SU-DHL-6 (cell line): Measurements from ENCODE around the gene PRSS27.

Experiments used
- EZH2phosphoT487 ChIP-seq: fragments of 200-600 bp; sonication (generic), shearing (Covaris generic); conservative IDR thresholded peaks from 2 replicates; pipeline ENCODE4 v1.6.1; 2018; ENCODE audit warnings: mild to moderate bottlenecking, antibody characterized with exemption, low read length, moderate library complexity, mixed read lengths
- TF ChIP-seq, protein P1 (sequence below): fragments of 200-600 bp; sonication (generic); IDR thresholded peaks from one replicate; pipeline ENCODE4 v1.5.1; 2017; ENCODE audit warnings: antibody characterized with exemption, mild to moderate bottlenecking, low read length, moderate library complexity; ENCODE audit not compliant: insufficient read depth, poor library complexity, severe bottlenecking

DNA sequence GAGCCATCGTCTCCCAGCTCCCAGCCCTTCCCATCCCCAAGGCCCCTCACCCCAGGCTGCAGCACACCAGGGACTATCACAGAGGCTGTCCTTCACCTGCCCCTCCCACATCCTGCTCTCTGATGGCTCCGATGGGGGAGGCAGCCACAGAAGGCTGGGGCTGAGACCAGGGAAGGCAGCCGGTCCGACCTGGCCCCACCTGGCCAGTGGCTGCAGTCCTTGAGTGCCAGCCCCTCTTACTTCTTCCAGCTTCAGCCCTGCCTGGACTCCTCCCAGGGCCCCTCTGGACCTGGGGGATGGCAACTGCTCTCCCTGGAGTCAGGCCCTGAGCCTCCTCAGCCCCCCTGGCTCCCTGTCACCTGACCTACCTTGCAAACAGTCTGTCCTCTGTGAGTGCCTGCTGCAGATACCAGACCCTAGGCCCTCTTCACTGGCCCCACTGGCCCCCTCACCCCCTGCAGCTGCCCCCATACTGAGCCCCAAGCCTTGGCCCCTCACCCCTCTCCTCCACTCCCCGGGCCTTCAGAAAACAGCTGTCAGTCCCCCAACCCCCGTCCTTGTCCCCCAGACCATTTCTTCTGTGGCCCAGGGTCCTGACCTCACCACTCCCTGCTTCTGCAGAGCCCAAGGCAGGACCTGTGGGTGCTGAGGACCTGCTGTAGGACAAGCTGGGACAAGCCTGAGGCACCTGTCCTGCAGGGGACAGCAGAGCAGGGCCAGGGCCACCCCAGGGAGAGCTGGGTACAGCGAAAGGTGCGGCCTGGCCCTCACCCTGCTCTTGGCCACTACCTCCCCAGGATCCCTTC, 19.8 kb upstream of the PRSS27 start:
- TF ChIP-seq, protein P1, sequence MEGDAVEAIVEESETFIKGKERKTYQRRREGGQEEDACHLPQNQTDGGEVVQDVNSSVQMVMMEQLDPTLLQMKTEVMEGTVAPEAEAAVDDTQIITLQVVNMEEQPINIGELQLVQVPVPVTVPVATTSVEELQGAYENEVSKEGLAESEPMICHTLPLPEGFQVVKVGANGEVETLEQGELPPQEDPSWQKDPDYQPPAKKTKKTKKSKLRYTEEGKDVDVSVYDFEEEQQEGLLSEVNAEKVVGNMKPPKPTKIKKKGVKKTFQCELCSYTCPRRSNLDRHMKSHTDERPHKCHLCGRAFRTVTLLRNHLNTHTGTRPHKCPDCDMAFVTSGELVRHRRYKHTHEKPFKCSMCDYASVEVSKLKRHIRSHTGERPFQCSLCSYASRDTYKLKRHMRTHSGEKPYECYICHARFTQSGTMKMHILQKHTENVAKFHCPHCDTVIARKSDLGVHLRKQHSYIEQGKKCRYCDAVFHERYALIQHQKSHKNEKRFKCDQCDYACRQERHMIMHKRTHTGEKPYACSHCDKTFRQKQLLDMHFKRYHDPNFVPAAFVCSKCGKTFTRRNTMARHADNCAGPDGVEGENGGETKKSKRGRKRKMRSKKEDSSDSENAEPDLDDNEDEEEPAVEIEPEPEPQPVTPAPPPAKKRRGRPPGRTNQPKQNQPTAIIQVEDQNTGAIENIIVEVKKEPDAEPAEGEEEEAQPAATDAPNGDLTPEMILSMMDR = no peak
- no peak for TF ChIP-seq EZH2phosphoT487
